Right ventricle myocardium superior (tissue), 1 donor: ENCODE results near the gene NEU4. TPM values are rescaled to one million over a fixed set of nuclear protein-coding genes. Genes with fewer than 3 reads are reported as not detected.
"Not testable (repeated sequence)": the region's sequence is repeated elsewhere in the genome, so short reads cannot be mapped to it uniquely, and the experiment has no call there.

Source experiments
- ATAC-seq: fragments of 200-7000 bp; cut with Tn5 transposase; one replicate; pipeline ENCODE4 v1.9.1; 2020; ENCODE audit warnings: mild to moderate bottlenecking; ENCODE audit not compliant: poor library complexity
- DNase-seq: peaks from one replicate; pipeline ENCODE4 v3.0.0-alpha.2; 2020
- intact Hi-C: fragments of 100-400 bp; cut with DNase I; formaldehyde crosslinking; loops from one replicate; pipeline ENCODE4 v1.11.2; 2022
- total RNA-seq: library from RNA; stranded (reverse); fragmentation: NEBNext Ultra II Directional; extraction: Animal tissue kit (Norgen Biotek cat#: 25700); gene quantifications from one replicate; pipeline ENCODE4 v1.2.1, GENCODE V29; 2021
- donor health status: DM: no; HTN: yes; CAD: no; lungs with severe emphysema.

Gene NEU4
- total RNA-seq, 1 donor from 2014 or later, result not detected

DNA sequence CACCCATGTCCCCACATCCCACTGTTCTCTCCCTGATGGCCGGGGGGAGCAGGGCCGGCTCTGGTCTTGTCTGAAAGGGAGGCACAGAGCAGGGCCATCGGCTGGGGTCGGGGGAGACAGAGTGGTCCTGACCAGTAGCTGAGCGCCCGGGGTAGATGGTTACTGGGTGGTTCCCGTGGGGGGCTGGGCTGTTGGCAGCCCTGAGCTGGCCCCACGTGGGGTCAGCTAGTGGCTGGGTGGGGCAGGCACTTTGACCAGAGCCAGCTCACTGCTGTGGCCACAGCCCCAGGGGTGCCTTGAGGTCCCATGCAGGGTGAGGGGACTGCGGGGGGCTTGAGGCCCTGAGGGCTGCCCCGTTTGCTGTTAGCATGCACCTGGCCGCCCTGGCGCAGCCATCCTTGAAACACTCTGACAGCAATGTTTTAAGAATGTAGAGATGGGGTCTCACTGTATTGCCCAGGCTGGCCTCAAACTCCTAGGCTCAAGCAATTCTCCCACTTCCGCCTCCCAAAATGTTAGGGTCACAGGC is 12.3 kb upstream of the NEU4 start:
- no peak for DNase-seq
- intact Hi-C loops, result no loop called here
- no peak for ATAC-seq

DNA sequence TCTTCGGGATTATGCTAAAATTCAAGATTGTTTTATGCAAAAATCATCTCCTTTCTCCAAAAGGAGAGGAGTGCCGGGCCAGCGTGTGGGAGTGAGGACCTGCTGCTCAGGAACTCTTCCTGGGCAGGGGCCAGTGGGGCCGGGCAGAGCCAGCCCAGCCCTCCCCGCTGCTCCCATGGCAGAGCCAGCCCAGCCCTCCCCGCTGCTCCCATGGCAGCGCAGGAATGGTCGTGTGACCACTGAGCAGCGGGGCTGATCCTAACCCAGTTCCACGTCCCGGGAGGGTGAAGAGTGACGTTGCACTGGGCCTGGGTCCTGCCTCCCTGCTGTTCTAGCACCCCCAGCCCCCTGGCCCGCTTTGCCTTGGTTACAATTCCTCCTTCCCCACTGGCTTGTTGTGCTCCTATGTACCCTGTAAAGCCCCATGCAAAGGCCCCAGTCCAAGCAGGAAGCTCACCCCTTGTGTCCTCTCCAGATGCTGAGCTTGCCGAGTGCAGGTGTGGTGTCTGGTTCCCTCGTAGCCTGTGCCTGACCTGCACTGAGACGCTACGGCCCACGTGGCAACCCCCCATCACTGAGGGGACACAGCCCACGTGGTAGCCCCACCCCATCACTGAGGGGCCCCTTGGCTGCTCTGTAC is 11.4 kb upstream of the NEU4 start:
- DNase-seq, result peak; percentile 26
- intact Hi-C loops, result no loop called here

DNA sequence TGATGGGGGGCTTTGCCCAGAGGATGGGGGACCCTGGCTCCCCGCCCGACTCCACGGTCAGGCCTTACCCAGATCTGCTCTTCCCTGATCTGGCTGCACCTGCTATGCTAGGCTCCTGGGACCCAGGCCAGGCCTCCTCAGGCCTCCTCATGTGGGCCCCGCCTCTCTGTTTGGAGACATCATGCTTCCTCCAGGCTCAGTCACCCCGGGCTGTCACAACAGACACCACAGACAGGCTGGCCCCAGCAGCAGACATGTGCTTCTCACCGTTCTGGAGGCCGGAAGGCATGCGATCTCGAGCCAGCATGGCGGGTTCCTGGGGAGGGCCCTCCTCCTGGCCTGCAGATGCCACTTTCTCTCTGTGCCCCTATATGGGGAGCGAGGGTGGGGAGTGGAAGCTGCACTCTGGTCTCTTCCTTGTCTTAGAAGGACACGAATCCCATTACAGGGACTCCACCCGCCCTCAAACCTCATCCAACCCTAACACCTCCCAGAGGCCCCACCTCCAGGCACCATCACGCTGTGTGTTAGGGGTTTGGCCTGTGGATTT is 10.8 kb upstream of the NEU4 start:
- intact Hi-C loops, result no loop called here
- no peak for DNase-seq
- ATAC-seq, result no peak

More for the DNA sequence above, 11.4 kb upstream of the NEU4 start:
- no peak for ATAC-seq

DNA sequence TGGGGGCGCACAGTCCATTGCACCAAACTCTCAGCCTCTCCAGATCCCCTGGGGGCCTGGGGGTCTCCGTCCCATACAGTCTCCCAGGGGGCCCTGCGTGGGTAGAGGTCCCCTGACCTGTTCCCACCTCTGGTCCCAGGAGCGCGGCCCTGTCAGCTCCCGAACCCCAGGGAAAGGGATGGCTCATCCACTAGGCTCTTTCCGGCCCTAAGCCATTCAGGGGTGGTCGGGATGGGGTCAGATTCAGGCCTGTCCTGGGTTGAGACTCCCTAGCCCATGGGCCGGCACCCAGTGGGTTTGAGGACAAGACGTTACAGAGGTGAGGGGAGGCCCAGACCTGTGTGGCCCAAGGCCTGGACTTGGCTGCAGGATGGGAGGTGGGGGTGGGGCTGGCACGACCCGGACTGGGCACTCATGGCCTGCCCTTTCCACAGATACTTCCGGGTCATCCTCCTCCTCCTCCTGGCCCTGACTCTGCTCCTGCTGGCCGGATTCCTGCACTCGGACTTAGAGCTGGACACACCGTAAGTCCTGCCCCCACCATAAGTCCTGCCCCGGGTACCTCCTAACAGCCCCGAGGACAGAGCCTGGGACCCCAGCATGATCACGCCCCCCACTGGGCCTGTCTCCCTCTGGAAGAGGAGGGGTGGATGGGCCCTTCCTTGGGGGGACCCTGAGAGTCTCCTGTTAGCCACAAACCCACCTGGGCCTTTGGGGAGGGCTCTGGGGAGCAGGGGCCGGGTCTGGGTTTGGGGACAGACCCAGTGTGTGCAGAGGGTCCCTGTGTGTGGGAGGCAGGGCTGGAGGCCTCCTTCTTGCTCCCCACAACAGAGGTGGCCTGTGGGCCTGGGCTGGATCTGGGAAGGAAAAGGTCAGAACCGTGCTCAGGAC is 10.1 kb upstream of the NEU4 start:
- ATAC-seq, result no peak
- intact Hi-C loops, result no loop called here
- peak; percentile 22 for DNase-seq

DNA sequence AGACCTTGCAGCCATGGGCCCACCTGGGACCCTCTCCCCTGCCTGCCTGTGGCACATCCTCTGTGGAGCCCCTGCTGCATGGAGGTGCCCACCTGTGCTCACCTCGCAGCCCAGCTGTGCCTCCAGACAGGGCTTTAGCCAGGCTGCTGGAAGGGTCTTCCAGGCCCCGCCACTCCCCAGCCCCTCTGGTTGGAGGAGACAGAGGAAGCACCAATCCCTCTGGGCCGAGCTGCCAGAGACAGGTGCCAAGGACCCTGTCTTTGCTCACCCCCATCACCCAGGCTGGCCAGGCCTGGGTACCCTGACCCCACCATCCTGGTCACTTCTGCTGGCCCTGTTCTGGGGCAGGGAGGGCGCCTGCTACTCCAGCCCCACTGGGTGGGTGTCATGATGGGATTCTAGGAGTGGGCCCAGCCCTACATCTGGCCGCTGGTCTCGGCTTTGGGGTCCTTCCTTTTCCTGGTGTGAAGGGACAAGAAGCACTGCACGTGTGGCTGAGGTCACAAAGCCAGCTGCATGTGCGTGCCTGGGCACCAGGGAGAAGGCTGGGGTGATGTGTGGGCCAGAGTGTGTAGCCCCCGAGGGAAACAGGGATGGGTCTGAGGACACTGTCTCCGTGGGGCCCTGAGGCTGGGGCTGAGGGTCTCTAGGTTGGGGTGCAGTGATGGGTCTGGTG is 9.3 kb upstream of the NEU4 start:
- no peak for ATAC-seq
- intact Hi-C loops, result no loop called here
- DNase-seq, result no peak

DNA sequence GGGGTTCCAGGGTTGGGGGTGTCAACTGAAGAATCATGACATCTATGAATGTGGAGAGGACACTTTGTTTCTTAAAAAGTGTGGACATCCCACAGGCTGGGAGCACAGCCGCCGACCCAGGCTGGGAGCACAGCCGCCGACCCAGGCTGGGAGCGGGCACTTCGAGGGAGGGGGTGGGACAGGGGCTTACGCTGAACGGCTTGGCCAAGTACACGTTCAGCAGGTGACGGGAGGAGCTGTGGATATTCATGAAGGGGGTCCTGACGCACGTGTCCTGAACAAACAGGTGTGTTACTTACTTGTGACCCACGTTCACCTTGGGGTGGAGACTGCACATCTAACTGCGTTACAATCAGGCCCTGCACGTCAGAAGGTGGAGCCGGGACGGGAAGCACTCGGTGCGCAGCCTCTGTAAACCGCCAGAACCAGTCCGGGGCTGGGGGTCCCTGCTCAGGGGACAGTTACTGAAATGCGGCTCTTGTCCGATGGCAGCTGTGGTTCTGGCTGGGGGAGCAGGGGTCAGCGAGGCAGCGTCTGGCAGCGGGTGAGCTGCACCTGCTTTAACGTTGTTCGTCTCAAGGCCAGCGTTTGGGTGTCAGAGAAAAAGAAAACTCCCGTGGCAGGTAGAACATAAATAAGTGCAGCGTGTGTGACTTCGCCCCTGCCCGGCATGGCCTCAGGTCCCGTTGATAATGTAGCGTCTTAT is 8.6 kb upstream of the NEU4 start:
- intact Hi-C loops, ATAC-seq: not testable (repeated sequence)
- peak; percentile 23 for DNase-seq

DNA sequence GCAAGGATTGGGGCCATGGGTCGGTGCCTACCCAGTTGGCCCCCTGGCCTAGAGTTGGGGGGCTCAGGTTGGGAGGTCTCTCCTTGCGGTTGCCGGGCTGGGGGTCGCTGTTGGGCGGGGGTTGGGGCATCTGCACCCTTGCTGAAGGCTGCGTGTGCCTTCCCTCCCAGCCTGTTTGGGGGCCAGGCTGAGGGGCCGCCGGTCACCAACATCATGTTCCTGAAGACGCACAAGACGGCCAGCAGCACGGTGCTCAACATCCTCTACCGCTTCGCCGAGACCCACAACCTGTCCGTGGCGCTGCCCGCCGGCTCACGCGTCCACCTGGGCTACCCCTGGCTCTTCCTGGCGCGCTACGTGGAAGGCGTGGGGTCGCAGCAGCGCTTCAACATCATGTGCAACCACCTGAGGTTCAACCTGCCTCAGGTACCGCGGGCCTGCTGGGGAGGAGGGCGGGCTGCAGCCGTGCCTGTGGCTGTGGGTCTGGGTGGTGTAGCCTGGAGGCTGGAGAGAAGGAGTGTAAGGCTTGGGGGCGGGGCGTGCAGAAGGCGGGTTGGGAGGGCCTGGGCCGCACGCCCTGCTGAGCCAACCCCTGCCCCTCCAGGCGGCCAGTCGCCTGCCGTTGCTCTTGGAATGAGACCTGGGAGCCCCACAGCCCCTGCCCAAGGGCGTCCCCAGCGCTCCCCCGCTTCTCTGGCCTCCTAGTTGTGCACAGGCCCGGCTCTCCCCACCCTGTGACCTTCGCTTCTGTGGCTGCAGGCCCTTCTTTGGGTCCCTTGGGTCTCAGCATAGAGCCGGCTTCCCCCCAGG is 7.2 kb upstream of the NEU4 start:
- DNase-seq, result no peak
- ATAC-seq, result no peak
- intact Hi-C loops, result no loop called here

DNA sequence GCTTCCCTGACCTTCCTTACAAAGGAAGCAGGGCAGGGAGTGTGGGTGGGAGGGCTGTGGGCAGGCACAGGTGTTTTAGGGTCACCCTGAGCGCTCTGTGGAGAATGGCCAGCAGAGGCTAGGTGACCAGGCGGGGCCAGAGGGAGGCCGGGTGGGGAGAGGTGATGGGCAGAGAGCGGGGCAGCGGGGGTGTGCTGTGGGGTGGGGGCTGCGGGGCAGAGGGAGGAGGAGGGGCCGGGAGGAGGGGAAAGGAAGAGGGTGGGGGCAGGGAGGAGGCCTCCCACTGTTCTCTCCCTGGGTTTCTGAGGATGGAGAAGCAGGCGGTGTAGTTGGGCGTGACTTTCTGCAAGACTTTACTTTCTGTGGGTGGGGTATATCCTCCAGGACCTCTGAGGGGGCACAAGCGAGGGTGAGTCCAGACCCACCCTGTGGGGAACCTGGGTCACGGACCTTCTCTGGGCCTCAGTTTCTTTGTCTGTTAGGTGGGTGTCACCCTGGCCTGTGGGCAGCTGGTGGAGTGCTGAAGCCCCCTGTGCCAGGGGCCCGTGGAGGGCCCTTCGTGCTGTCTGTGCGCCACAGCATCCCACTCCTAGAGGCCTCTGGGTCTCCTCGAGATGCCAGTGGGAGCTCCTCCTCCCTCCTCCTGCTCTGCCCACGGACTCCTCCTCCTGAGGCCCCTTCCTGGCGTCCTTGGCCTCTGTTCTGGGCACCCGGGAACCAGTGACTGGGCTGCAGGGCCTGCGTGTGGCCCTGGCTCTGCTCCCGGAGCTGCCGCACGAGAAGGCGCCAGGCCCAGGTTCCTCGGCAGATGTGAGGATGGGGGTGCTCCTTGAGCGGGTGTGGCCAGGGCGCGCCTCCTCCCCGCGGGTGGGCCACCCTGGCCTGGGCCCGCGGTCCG is 6.3 kb upstream of the NEU4 start:
- intact Hi-C loops, result no loop called here
- no peak for ATAC-seq
- no peak for DNase-seq

DNA sequence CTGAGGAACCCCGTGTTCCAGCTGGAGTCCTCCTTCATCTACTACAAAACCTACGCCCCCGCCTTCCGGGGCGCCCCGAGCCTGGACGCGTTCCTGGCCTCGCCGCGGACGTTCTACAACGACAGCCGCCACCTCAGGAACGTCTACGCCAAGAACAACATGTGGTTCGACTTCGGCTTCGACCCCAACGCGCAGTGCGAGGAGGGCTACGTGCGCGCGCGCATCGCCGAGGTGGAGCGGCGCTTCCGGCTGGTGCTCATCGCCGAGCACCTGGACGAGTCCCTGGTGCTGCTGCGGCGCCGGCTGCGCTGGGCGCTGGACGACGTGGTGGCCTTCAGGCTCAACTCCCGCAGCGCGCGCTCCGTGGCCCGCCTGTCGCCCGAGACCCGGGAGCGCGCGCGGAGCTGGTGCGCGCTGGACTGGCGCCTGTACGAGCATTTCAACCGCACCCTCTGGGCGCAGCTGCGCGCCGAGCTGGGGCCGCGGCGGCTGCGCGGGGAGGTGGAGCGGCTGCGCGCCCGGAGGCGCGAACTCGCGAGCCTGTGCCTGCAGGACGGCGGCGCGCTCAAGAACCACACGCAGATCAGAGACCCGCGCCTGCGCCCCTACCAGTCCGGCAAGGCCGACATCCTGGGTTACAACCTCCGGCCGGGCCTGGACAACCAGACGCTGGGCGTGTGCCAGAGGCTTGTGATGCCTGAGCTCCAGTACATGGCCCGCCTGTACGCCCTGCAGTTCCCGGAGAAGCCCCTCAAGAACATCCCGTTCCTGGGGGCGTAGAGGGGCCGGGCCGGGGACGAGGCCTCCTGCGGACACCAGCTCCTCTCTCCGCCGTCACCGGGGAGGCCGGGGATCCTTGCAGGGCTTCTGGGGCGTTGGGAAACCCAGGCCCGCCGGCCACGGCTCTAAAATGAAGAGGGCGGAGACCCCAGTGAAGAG is 5.3 kb upstream of the NEU4 start:
- ATAC-seq (peak; percentile 80), DNase-seq (peak; percentile 67)
- intact Hi-C loops, result no loop called here

DNA sequence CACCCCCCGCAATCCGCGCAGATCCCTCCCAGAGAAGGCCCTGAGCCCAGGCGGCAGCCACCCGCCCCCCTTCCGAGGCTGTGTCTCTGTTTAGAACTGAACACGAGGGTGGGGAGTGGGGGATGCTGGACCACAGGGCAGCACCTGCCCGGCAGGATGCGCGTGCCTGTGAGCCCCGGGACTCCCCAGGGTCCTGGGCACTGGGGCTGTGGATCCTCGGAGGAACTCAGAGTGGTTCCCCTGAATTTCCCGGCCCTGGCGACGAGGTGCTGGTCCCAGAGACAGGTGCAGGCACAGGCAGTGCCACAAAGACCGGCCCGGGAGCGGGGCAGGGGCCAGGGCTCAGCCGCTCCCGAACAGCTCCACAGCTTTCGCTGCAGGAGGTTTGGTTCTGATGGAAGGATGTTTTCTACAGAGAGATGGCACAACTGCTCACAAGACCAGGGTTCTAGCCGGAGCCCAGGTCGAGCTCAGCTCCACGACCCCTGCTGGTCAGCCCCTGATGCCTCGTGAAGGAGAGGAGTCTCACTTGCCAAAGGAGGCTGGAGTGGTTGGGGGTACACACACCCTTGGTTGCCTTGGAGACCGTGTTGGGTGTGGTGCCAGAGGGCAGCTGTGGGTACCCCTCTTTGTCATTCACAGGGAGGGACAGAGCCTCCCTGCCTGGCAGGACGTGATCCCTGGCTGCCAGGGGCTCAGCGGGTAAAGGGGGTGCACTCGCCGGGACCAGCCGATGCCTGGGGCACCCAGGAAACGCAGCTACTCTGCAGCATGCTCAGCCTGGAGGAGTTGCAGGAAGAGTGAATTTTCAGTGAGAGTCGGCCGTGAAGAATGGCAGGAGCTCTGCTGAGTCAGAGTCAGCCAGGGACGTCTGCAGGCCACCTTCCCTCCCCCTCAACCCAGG is 4.4 kb upstream of the NEU4 start:
- intact Hi-C loops, result no loop called here
- DNase-seq (no peak), ATAC-seq (no peak)

DNA sequence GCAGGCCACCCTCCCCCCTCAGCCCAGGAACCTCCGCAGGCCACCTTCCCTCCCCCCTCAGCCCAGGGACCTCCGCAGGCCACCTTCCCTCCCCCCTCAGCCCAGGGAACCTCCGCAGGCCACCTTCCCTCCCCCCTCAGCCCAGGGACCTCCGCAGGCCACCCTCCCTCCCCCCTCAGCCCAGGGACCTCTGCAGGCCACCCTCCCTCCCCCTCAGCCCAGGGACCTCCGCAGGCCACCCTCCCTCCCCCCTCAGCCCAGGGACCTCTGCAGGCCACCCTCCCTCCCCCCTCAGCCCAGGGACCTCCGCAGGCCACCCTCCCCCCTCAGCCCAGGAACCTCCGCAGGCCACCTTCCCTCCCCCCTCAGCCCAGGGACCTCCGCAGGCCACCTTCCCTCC is 2.8 kb upstream of the NEU4 start:
- DNase-seq, intact Hi-C loops, ATAC-seq: not testable (repeated sequence)

DNA sequence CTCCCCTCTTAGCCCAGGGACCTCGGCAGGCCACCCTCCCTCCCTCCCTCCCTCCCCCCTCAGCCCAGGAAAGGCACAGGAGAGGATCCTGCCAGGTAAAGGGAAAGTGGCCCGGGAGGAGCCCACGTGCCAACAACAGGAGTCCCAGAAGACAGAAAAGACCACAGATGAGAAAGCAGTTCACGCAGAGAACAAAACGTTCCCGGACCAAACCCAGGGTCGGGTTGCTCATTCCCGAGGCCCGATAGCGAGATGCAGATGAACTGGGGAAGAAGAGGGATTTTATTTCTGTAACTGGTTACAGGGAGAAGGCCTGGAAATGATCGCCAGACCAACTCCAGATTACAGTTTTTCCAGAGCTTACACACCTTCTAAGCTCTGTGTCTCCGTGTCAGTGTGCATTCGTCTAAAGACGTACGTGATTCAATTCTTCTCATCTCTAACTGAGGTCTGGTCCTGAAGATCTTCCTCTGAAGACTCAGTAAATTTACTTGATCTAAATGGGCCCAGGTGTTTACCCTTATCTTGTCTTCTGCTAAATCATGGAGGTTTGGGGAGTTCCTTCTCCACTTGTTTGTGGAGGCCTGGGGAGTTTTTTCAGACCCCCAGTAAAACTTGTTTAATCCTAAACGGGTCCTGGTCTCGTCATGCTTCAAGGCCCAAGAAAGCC is 807 bp upstream of the NEU4 start:
- intact Hi-C loops, result no loop called here
- DNase-seq (no peak), ATAC-seq (no peak)

DNA sequence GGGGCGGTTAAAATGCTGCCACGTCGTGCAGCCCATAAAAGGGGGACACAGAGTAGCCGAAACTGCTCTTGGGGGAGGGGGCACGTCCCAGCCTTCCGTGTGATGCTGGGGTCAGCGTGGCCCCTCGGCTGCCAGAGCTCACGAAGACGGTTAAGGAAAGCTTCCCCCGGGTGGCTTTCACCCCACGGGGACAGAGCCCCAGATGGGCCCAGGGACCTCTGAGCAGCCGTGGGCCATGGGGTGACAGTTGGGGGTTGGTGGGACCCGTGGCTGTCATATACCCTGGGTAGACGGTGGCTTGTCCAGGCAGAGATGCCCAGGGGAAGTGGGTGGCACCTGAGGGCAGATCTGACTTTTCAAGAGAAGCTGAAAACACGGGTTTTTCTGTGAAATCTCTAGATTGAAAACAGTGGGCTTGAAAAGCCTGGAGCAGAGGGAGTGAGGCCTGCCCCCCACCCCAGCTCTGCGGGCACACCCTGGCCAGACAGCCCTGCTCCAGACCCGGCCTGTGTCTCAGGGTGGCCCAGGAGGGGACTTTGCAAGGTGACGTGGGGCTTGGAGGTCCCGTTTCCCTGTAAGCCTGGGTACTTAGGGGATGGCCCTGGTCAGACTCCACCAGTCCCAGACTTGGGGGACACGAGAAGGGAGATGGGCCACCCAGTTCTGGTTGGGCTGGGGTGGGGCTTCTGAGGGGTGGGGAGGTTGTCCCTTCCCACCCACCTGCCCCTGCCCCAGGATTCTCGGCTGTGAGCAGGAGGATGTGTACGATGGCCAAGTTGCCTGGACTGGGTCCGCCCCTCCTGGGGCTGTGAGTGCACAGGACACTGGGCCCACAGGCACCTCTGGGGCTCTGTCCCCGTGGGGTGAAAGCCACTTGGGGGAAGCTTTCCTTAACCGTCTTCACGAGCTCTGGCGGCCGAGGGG is 652 bp downstream of the NEU4 start:
- intact Hi-C loops, result no loop called here
- DNase-seq (peak; percentile 36), ATAC-seq (no peak)
